Transverse colon (tissue), 4 donors: ENCODE data around the gene PLXND1. TPM values are rescaled to one million over a fixed set of nuclear protein-coding genes. Genes with fewer than 3 reads are reported as not detected.
A peak's percentile ranks its signal among the peaks of the same experiment; 100 is the strongest.

Experiments
- DNase-seq: peaks from one replicate; pipeline ENCODE4 v3.0.0-alpha.2; 2019
- H3K27ac ChIP-seq, 4 donors: fragments of 200-600 bp; sonication (generic); 2 replicates each; pipeline ENCODE4 v1.5.1; 2016 to 2018; ENCODE audit warnings: inconsistent platforms in 4 of 4
- H3K27me3 ChIP-seq: fragments of 200-600 bp; sonication (generic); 2 replicates; pipeline ENCODE4 v1.5.1; 2017; ENCODE audit warnings: inconsistent platforms
- H3K36me3 ChIP-seq, 4 donors: fragments of 200-600 bp; sonication (generic); 2 replicates each; pipeline ENCODE4 v1.5.1; 2017 to 2019; ENCODE audit warnings: inconsistent platforms in 4 of 4
- H3K4me1 ChIP-seq, 4 donors: fragments of 200-600 bp; sonication (generic); 2 replicates each; pipeline ENCODE4 v1.5.1; 2017 to 2020; ENCODE audit warnings: inconsistent platforms in 4 of 4
- H3K4me3 ChIP-seq, 4 donors: fragments of 200-600 bp; sonication (generic); 1 replicate in 1 of 4; 2 replicates in 3 of 4; pipeline versions ENCODE4 v1.5.1 to v1.6.1; 2017 to 2019; ENCODE audit warnings: inconsistent platforms in 4 of 4
- H3K9me3 ChIP-seq, 2 donors: fragments of 200-600 bp; sonication (generic); 2 replicates each; pipeline ENCODE4 v1.5.1; 2017 to 2019; ENCODE audit warnings: inconsistent platforms in 2 of 2
- EP300 ChIP-seq: sonication (generic); formaldehyde crosslinking; IDR thresholded peaks from one replicate; pipeline ENCODE4 v1.6.1; 2017; ENCODE audit warnings: antibody characterized with exemption, low read depth
- POLR2A ChIP-seq: fragments of 450-650 bp; IDR thresholded peaks from one replicate; pipeline ENCODE4 v1.6.1; 2016; ENCODE audit warnings: antibody characterized with exemption, mild to moderate bottlenecking, moderate library complexity
- POLR2AphosphoS5 ChIP-seq, 3 donors: sonication (generic); formaldehyde crosslinking; IDR thresholded peaks; one replicate each; pipeline ENCODE4 v1.6.1; 2016; ENCODE audit warnings: antibody characterized with exemption in 3 of 3
- WGBS, 2 donors: methylation state at CpG; one replicate each; pipeline ENCODE4 v1.1.5; 2018; ENCODE audit warnings: low coverage in 1 of 2; 5-methylcytosine and 5-hydroxymethylcytosine counted together
- in situ Hi-C, 4 donors: fragments of 200-750 bp; cut with MboI; loops; one replicate each; pipeline versions ENCODE4 v1.15.0 to v1.15.1; 2017; ENCODE audit warnings: low sequenced_read_pairs in 3 of 4, low pct_ligation_motif_present in 1 of 4, low pct_unique_long_range_greater_than_20kb in 1 of 4
- intact Hi-C: fragments of 100-400 bp; cut with DNase I; formaldehyde crosslinking; loops from one replicate; pipeline ENCODE4 v1.15.1; 2023; ENCODE audit warnings: low total_unique reads
- total RNA-seq, 4 donors: library from RNA; depleted of rRNA; stranded (reverse); fragments of >200 nt; gene quantifications; one replicate each; pipeline ENCODE4 v1.1.0, GENCODE V29; 2016
- TF ChIP-seq, protein P1 (sequence below), 5 experiments: fragments of 200-600 bp in 3 of 5; fragments of 450-650 bp in 2 of 5; sonication (generic) in 3 of 5; IDR thresholded peaks; 1 replicate in 2 of 5; 2 replicates in 3 of 5; pipeline ENCODE4 v1.5.1; 2016 to 2017; ENCODE audit warnings: antibody characterized with exemption in 5 of 5, inconsistent platforms in 3 of 5, mild to moderate bottlenecking in 2 of 5, moderate library complexity in 1 of 5

Gene PLXND1
- total RNA-seq, 4 donors from 2014 or later, result 26.4 to 71.8 (median 35.8) TPM

DNA sequence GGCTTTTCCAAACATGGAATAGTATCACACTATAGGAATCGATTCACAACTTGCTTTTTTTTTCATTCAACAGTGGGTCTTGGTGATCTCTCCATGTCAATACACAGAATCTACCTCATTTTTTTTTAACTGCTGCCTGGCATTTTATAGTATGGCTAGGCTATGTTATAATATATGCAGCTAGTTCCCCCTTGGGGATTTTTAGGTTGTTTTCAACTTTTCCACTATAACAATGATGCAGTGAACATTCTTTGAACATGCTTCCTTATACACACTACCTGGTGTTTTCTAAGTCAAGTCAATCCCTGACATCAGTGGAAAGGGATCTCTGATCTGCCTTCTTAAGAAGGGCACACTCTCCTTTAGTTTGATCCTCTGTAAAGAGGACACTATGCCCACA, 46.5 kb upstream of the PLXND1 start:
- Histone ChIP-seq H3K4me3 (no peak overlapping the region), H3K36me3 (peaks cover 0 to 7% (median 0%) of the 10 kb centered on the region in 4 donors), H3K27me3 (no peaks in the 10 kb centered on the region), H3K9me3 (no peaks in the 10 kb centered on the region), H3K27ac (no peak overlapping the region), H3K4me1 (peaks cover 0 to 24% (median 9%) of the 10 kb centered on the region in 4 donors)
- intact Hi-C loops (loop anchor here (5.0 to 10.0 kb wide), 2 partner anchors 174 to 272 kb away; no protein-coding TSS in a partner anchor), in situ Hi-C loops (loop anchor here (10.0 kb wide), 3 partner anchors 162 to 282 kb away; no protein-coding TSS in a partner anchor)
- no peak for TF ChIP-seq POLR2AphosphoS5 (IDR thresholded peaks at IDR 0.05)
- no peak for TF ChIP-seq EP300
- TF ChIP-seq POLR2A, result no peak
- TF ChIP-seq, protein P1, sequence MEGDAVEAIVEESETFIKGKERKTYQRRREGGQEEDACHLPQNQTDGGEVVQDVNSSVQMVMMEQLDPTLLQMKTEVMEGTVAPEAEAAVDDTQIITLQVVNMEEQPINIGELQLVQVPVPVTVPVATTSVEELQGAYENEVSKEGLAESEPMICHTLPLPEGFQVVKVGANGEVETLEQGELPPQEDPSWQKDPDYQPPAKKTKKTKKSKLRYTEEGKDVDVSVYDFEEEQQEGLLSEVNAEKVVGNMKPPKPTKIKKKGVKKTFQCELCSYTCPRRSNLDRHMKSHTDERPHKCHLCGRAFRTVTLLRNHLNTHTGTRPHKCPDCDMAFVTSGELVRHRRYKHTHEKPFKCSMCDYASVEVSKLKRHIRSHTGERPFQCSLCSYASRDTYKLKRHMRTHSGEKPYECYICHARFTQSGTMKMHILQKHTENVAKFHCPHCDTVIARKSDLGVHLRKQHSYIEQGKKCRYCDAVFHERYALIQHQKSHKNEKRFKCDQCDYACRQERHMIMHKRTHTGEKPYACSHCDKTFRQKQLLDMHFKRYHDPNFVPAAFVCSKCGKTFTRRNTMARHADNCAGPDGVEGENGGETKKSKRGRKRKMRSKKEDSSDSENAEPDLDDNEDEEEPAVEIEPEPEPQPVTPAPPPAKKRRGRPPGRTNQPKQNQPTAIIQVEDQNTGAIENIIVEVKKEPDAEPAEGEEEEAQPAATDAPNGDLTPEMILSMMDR (IDR thresholded peaks at IDR 0.05), result no peak
- WGBS, 2 donors, result 73 to 76% methylated on average over 1 of the region's 1 CpG
- DNase-seq, result no peak

DNA sequence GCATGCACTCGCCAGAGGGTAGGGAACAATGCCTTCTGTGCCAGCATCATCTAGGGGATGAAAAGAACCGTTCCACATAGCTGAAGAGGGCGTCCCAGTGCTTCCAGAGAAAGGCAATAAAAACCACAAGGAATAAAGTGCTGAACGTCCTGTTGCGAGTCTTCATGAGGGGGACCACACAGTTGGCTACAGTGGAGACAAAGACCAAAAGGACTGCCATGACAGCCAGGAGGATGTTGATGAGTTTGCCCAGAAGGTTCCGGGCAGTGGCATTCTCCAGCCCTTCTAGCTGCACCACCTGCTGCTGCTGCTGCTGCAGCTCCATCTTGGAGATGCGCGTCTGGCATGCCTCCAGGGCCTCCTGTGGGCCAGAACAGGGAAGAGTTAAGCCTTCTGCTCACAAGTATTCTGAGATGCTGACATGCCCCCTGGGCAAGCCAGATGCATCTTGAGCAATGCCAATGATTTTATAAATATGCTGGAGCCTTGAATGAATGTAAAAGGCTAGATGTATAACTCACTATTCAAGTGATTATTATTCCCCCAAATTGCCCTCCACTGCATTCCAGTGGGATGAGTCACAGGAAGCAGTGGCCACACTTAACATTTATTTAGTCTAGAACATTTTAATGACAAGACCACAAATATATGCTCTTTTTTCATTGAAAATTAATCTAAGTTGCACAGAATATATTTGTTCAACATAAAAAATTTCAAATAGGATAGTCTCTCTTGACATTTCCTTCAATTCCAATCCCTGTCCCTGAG, 45.1 kb upstream of the PLXND1 start:
- DNase-seq, result no peak
- Histone ChIP-seq H3K27ac (no peak overlapping the region), H3K4me3 (no peak overlapping the region), H3K36me3 (peaks cover 0 to 7% (median 0%) of the 10 kb centered on the region in 4 donors), H3K9me3 (no peaks in the 10 kb centered on the region), H3K27me3 (no peaks in the 10 kb centered on the region), H3K4me1 (peaks cover 0 to 10% (median 3%) of the 10 kb centered on the region in 4 donors)
- intact Hi-C loops (loop anchor here (5.0 to 10.0 kb wide), 2 partner anchors 176 to 273 kb away; no protein-coding TSS in a partner anchor), in situ Hi-C loops (loop anchor here (10.0 kb wide), 3 partner anchors 163 to 283 kb away; no protein-coding TSS in a partner anchor)
- no peak for TF ChIP-seq POLR2AphosphoS5 (IDR thresholded peaks at IDR 0.05)
- TF ChIP-seq POLR2A, result no peak
- TF ChIP-seq, protein P1 (IDR thresholded peaks at IDR 0.05), result no peak
- no peak for TF ChIP-seq EP300
- 67 to 73% methylated on average over 3 to 8 of the region's 8 CpGs for WGBS, 2 donors

DNA sequence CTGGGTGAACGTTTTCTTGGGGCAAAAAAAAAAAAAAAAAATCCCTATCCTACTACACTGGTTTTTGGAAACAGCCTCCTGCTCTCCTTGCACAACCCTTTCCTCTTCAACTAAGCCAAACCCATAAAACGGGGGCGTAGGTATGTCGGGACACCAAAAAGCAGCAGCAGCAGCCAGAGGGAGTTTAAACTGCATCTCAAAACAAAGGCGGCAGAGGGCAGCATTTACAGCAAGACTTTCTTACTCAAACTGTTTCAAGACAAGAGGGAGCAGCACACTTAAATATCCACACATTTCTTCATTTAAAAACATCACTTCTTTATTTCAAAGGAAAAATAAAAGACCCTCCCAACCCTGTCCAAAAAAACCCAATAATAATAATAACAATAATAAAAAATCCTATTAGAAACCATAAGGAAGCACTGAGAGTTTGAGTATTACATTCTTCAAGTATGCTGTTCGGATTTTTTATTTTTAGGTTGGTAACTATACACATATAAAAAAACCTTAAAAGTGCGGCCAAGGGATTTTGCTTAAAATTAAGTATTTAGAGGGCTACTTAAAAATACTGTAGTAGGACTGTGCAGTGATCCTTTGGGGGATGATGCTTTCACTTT, 43.9 kb upstream of the PLXND1 start:
- WGBS, 2 donors, result 25 to 31% methylated on average over 6 to 7 of the region's 7 CpGs
- intact Hi-C loops (loop anchor here (5.0 to 10.0 kb wide), 2 partner anchors 177 to 274 kb away; no protein-coding TSS in a partner anchor), in situ Hi-C loops (loop anchor here (10.0 kb wide), 3 partner anchors 164 to 284 kb away; no protein-coding TSS in a partner anchor)
- H3K4me3 ChIP-seq, result no peak overlapping the region
- no peaks in the 10 kb centered on the region for H3K27me3 ChIP-seq
- DNase-seq, result peak; percentile 69
- H3K4me1 ChIP-seq, result peaks cover 0 to 4% (median 0%) of the 10 kb centered on the region in 4 donors
- H3K36me3 ChIP-seq, result peaks cover 0 to 7% (median 0%) of the 10 kb centered on the region in 4 donors
- no peaks in the 10 kb centered on the region for H3K9me3 ChIP-seq
- TF ChIP-seq POLR2AphosphoS5 (IDR thresholded peaks at IDR 0.05), result no peak
- TF ChIP-seq EP300, result no peak
- TF ChIP-seq, protein P1 (IDR thresholded peaks at IDR 0.05), result peak; percentile 58 to 70 (median 59)
- no peak for TF ChIP-seq POLR2A
- H3K27ac ChIP-seq, result no peak overlapping the region

DNA sequence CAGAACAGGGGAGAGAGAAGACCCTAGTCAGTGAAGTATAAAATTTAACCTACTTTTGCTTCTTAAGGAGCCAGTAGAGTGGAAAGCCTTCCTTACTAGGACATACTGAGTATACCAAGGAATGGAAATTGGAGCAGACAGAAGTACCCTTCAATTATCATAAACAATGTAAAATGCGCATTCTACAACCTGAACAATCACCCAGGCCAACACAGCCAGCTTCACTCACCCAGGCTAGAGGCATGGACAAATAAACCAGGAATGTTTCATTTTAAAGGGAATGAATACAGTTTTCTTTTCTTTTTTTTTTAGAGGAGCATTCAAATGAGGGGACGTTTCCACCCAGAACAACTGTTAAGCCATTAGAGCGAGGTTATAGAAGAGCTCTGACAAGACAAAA, 41.9 kb upstream of the PLXND1 start:
- TF ChIP-seq EP300, result no peak
- Histone ChIP-seq H3K27ac (no peak overlapping the region), H3K36me3 (no peaks in the 10 kb centered on the region), H3K9me3 (no peaks in the 10 kb centered on the region), H3K27me3 (no peaks in the 10 kb centered on the region), H3K4me3 (no peak overlapping the region), H3K4me1 (peaks cover 0 to 4% (median 0%) of the 10 kb centered on the region in 4 donors)
- 85 to 88% methylated on average over 3 of the region's 3 CpGs for WGBS, 2 donors
- intact Hi-C loops, result no loop called here
- in situ Hi-C loops, result loop anchor here in 2 of 4 donors (25.0 kb wide), 2 partner anchors 161 to 289 kb away; no protein-coding TSS in a partner anchor
- no peak for DNase-seq
